HG03460 (cell line): Measurements from ENCODE around the gene BMPR1A.

Experiments used
- ATAC-seq: cut with Tn5 transposase; IDR thresholded peaks from one replicate; pipeline ENCODE4 v1.9.1; 2021; ENCODE audit not compliant: unreplicated experiment

BMPR1A gene

GRCh38 chr10:86953747-86954680 is 197.6 kb downstream of the BMPR1A start:
- no peak for ATAC-seq

GRCh38 chr10:86954681-86955500 is 198.5 kb downstream of the BMPR1A start:
- ATAC-seq, result no peak

GRCh38 chr10:86955501-86956194 is 199.2 kb downstream of the BMPR1A start:
- no peak for ATAC-seq

- ATAC-seq, result no peak
These were observed 199.9 kb downstream of the BMPR1A start for GRCh38 chr10:86956195-86956847.

- no peak for ATAC-seq
These were observed 200.5 kb downstream of the BMPR1A start for GRCh38 chr10:86956848-86957448.

- no peak for ATAC-seq
These were observed 201.2 kb downstream of the BMPR1A start, which contains the start of gene MMRN2 for GRCh38 chr10:86957471-86958115. TSS of gene MMRN2 (minus strand) at chr10:86957615. CDS start at chr10:86957541, 74 bp downstream.

- ATAC-seq, result no peak
These were observed 201.9 kb downstream of the BMPR1A start, which contains the start of gene SNCG for GRCh38 chr10:86958116-86958900. TSS of gene SNCG (plus strand) at chr10:86958599. CDS start at chr10:86958698, 99 bp downstream.

GRCh38 chr10:86958901-86959736 is 202.7 kb downstream of the BMPR1A start:
- ATAC-seq, result no peak

GRCh38 chr10:86959737-86960002 is 203.3 kb downstream of the BMPR1A start:
- no peak for ATAC-seq

- ATAC-seq, result peak; percentile 63
These were observed 203.8 kb downstream of the BMPR1A start for GRCh38 chr10:86960003-86960862.

- no peak for ATAC-seq
These were observed 204.5 kb downstream of the BMPR1A start for GRCh38 chr10:86960863-86961434.

- no peak for ATAC-seq
These were observed 205.2 kb downstream of the BMPR1A start for GRCh38 chr10:86961481-86962091.

- no peak for ATAC-seq
These were observed 205.9 kb downstream of the BMPR1A start for GRCh38 chr10:86962136-86962980.

GRCh38 chr10:86962981-86963310 is 206.5 kb downstream of the BMPR1A start:
- ATAC-seq, result no peak

GRCh38 chr10:86963341-86963919 is 207.0 kb downstream of the BMPR1A start:
- ATAC-seq, result no peak
